ENCODE measurements around the gene STIMATE.

GRCh38 chr3:52836986-52837385, 60.4 kb downstream of the STIMATE start:
- TF ChIP-seq SP1 (IDR thresholded peaks at IDR 0.05) (no peak), L3MBTL2 (conservative IDR thresholded peaks at IDR 0.05) (no peak), FOXM1 (IDR thresholded peaks at IDR 0.05; ENCODE audit: borderline replicate concordance) (no peak), TARDBP (IDR thresholded peaks at IDR 0.05) (no peak), PKNOX1 (IDR thresholded peaks at IDR 0.05) (no peak), LEF1 (IDR thresholded peaks at IDR 0.05; ENCODE audit: borderline replicate concordance) (no peak), ARNT (IDR thresholded peaks at IDR 0.05) (no peak), FOXK2 (IDR thresholded peaks at IDR 0.05) (no peak), BHLHE40 (IDR thresholded peaks at IDR 0.05; ENCODE audit: borderline replicate concordance) (no peak), ELF4 (IDR thresholded peaks at IDR 0.05) (no peak), NFRKB (IDR thresholded peaks at IDR 0.05) (no peak), FOXA1 (IDR thresholded peaks at IDR 0.05) (no peak), SUZ12 (IDR thresholded peaks at IDR 0.05) (no peak), ZNF384 (IDR thresholded peaks at IDR 0.05) (no peak)

Data from HEK293T (cell line).